Activated naive CD4-positive, alpha-beta T cell treated with Interleukin-2 at 50 U/mL for 16 hours (primary cell): ENCODE measurements around the gene ATG9A.

Source experiments
- DNase-seq: peaks from one replicate; pipeline ENCODE4 v3.0.0-alpha.2; 2020

The ATG9A gene

DNA sequence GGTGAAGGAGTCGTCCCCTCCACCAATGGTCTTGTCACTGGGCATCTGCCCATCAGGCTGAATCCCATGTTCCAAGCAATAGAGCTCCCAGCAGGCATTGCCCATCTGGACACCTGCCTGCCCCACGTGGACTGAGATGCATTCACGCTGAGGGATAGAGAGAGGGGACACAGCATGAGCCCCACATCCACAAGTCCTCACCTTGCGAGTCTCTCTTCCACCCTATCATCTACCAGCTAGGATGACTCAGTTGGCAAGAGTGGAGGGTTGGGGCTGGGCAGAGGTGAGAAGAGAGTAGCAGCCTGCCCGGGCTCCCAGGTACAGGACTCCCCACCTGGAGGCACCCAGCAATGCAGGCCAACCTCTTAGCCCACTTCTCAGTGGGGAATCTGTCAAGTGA is 22.6 kb upstream of the ATG9A start:
- peak; percentile 36 for DNase-seq

DNA sequence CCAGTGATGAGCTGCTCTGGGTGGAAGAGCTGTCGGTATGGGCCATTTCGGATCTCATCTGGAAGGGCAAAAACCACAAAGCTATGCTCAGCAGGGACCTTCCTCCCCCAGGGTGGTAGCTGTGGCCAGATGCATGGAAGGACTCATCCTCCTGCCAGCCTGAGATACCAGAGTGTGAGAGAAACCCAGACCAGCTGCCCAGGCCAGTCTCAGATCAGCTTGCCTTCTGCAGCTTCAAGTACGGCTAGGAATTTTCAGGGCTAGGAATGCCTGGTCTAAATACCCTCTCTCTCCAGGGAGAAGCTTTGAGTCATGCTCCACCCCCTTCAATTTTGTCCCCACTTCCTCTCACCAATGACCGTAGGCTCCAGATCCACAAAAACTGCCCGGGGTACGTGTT is 22.2 kb upstream of the ATG9A start:
- DNase-seq = no peak

DNA sequence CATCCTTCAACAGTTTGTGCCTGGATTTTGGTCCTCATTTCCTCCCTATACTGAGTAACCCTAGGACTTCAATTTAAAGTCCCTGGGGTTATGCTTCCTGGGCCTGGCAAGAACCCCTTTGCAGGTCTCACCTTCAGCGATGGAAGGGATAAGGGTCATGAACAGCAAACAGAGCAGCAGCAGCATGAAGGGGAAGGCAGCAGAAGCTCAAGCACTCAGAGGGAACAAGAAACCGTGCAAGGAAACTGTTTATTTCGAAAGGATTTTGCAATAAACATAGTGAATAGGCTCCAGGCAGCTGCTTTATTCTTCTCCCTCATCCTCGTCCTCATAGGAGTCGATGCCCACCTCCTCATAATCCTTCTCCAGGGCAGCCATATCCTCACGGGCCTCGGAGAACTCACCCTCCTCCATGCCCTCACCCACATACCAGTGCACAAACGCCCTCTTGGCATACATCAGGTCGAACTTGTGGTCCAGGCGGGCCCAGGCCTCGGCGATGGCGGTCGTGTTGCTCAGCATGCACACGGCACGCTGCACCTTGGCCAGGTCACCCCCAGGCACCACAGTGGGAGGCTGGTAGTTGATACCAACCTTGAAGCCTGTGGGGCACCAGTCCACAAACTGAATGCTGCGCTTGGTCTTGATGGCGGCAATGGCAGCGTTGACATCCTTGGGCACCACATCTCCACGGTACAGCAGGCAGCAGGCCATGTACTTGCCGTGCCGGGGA is 20.8 kb upstream of the ATG9A start:
- no peak for DNase-seq

DNA sequence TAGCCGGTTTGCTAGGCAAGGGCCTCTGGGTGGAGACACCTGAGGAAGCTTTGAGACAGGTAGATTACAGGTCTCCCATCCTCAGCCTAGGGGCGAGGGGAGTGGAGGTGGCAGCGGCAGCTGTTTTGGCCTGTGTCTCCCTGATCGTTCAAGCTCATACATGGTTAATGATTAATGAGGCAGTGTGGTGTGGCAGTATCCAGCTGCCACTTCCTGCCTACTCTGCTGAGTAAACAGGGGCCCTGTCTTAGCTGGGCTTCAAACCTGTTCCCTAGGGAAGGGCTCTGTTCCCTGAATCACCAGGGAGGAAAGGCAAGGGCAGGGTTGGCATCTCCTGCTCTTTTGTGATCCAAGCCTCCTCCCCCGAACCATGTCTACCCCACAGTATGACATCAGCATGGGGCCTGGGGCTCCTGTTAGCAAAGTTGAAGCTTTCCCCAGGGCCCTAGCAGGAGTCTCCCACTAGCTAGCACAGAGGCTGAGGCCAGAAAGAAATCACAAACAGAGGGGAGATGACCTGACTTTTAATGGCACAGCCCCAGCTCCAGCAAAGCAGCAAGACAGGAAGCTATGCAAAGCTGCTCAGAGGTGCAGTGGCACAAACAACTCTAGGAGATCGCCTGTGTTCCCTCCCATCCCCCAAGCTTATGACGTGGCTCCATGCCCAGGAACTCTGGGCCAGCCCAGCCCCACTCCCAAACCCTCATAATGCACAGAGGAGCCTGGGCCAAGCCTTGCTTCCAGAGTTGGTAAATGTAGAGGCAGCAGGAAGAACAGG is 20.0 kb upstream of the ATG9A start:
- DNase-seq = peak; percentile 26

DNA sequence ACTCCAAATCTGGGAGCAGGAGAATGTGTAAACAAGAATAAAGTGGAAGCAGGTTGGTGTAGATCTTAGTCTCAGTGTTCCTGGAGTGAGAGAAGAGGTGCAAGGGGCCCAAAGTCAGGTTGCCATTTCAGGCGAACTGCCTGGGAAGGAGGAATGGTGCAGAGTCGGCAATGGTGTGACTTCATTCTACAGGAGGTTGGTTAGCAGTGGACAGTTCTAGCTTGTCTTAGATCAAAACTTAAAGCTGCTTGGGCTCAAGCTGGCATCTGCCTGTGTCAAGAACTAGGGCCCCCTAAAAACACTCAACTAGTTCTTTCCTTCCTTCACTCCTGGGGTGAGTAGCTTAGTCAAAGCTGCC is 19.4 kb upstream of the ATG9A start:
- no peak for DNase-seq

DNA sequence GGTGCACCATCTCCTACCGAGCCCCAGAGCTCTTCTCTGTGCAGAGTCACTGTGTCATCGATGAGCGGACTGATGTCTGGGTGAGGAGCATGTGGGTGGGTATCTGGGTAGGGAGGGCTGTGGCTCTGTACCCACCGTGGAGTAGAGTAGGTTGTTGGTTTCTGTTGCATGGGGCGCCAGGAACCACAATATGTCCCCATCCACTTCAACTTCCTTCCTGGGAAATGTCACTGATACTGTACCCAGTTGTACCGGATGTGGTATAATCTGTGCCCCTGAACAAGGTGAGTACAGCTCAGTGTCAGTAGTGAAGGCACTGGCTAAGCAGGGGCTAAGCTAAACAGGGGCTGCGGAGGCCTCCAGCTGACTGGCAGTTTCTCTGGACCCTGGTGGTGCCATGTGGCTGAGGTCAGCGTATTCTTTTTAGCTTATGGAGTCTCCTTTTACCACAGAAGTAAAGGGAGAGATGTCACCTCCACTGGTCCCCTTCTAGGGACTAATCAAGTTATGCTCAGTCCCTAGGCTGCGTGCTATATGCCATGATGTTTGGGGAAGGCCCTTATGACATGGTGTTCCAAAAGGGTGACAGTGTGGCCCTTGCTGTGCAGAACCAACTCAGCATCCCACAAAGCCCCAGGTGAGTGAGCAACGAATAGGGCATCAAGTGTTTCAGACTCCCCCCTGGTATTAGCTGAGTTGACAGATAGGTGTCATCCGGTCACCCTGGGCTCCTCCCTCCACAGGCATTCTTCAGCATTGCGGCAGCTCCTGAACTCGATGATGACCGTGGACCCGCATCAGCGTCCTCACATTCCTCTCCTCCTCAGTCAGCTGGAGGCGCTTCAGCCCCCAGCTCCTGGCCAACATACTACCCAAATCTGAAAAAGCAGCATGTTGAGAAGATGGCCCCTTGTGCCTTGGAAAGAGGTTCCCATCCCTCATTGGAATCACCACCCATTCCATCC is 18.5 kb upstream of the ATG9A start:
- DNase-seq = peak; percentile 74

DNA sequence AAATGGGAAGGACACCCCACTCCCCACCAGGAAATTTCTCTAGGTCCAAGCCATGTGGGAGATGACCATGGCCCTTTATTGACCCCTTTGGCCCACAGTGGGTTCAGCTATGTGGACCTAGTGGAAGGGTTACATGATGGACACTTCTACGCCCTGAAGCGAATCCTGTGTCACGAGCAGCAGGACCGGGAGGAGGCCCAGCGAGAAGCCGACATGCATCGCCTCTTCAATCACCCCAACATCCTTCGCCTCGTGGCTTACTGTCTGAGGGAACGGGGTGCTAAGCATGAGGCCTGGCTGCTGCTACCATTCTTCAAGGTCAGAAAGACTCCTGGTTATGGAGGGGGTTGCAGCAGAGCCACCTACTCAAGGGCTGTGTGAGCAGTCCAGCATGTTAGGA is 17.1 kb upstream of the ATG9A start:
- DNase-seq = no peak

DNA sequence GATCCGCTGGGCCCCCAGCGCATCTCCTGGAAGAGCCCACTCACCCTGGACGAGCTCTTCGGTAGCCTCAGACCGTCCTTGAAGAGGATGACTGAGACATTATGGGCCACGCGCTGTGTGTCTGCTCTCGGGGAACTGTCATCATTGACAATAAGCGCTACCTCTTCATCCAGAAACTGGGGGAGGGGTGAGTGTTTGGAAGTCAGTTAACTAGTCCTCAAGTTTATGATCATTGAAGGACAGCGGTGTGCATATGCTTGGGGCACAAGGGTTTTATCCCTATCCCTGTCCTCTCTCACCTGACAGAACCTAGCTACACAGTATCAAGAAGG is 16.4 kb upstream of the ATG9A start:
- no peak for DNase-seq

DNA sequence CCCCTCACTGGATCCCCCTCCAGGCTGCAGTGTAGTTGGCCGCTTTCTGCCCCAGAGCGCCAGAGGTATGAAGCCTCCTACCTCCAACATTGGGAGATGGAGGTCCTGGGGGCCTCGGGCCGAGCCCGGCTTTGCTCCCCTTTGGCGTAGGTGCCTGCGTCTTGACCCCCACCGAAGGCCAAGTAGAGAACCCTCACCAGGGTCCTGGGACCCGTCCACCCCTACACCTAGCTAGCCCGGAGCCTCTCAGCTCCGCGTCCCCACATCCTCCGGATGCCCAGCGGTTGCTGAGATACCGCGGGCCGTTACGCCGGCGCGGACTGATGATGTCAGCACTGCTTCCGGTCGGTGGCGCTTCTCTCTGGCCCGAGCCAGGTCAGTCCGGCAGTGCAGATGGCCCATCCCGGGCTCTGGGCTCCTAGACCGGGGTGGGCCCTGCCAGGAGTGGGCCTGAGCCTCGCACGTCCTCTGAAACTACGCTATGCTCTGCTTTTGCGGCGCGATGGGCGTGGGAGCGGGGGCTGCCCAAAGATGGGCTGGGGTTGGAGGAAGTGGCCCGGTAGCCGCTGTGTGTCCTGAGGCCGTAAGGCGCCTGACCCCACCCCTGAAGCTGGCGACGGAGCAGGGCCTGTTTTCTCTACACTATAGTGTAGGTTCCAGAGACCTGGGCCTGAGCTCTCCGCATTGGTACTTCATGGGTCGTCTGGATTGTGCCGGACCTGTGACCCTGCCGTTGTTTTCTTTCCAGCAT is 15.9 kb upstream of the ATG9A start, which contains the start of the genes GLB1L and STK16:
GLB1L (minus strand) TSS at position 297 of the 751 bp plus-strand sequence. CDS start 1,871 bp downstream, outside the sequence.
STK16 (plus strand) TSS at position 332 of the 751 bp plus-strand sequence. CDS start 521 bp downstream, outside the sequence.
- DNase-seq = peak; percentile 90

DNA sequence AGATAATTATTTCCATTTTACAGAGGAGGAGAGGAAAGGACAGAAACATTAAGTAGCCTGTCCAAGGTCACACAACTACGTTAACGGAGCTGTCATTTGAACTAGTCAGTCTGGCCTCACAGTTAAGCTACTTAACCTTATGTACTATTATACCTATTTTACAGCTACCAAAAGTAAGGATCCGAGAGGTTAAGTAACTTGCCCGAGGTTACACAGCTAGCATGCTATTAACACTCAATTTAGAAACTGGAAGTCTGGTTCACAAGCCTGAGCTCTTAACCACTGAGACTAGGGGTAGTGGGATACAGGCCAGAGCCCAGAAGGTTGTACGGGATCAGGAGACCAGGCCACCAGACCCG is 15.3 kb upstream of the ATG9A start:
- DNase-seq = no peak

DNA sequence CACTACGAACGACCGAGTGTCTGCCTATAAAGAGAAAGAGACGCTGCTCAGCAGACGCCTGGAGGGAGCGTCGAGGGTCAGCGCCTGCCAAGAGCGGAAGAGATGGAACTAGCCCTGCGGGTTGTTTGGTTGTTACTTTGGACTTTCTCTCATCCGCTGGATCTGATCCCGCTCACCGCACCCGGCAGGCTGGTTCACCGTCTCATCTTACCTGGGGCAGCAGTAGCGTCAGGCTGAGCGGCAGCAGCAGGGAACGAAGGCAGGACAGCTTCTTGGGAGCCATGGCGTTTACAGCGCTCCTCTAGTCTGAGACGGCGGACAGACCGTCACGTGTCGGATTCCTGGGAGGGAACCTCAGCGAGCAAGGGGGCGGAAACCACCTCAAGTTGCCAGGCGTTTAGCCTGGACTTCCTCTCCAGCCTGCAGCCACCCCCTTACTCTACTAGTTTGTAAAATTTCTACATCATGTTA is 13.9 kb upstream of the ATG9A start:
- no peak for DNase-seq

DNA sequence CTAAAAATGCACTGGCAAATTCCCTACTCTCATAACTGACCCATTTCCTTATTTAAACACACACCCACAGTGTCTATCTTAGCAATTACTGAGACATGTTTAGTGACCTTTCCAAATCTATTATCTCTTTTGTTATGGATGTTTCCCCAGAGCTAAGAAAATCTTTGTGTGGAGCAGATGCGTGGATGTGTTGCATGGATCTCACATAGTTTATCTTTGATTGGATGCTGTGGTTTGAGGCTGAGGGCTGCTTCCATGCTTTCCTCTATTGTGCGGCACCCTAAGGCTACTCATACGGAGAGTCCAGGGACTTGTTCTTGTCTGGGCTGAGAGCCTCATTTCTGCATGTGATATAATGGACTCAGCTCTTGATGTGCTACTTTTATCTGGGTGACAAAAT is 4.9 kb upstream of the ATG9A start:
- no peak for DNase-seq

DNA sequence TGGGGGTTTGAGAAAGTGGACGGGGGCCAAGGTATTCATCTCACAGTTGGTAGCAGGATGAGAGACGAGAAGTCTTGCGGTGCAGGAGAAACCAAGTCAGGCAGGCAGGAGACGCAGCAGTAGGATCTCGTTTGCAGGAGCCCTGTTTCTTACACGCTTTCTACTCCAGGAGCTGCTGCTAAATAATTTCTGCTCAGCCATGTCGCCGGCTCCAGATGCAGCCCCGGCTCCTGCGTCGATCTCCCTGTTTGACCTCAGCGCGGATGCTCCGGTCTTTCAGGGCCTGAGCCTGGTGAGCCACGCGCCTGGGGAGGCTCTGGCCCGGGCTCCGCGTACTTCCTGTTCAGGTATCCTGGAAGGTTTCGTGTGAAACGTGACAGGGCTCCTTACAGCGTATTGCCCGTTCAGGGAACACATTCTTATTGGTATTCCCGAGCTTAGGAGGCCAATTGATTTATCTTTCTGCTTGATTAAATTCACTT is 664 bp upstream of the ATG9A start:
- peak; percentile 59 for DNase-seq

DNA sequence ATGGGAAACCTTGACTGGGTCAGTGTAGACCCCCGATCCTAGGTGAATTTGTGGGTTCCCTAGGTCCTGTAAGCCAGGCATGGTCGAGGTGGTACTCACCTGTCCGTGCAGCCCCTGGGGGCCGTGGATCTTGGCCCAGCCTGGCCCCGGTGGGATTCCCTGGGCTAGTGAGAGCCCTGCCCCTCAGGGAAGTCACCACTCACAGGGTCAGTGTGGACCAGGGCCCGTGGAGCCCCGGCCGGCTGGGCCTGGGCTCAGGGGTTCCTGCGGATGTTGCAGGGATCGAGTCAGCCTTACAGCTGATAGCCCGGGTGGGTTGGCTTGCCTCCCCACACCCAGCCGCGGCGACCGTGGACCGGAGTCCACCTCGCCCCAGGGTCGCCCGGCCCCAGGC is 528 bp downstream of the ATG9A start:
- no peak for DNase-seq

DNA sequence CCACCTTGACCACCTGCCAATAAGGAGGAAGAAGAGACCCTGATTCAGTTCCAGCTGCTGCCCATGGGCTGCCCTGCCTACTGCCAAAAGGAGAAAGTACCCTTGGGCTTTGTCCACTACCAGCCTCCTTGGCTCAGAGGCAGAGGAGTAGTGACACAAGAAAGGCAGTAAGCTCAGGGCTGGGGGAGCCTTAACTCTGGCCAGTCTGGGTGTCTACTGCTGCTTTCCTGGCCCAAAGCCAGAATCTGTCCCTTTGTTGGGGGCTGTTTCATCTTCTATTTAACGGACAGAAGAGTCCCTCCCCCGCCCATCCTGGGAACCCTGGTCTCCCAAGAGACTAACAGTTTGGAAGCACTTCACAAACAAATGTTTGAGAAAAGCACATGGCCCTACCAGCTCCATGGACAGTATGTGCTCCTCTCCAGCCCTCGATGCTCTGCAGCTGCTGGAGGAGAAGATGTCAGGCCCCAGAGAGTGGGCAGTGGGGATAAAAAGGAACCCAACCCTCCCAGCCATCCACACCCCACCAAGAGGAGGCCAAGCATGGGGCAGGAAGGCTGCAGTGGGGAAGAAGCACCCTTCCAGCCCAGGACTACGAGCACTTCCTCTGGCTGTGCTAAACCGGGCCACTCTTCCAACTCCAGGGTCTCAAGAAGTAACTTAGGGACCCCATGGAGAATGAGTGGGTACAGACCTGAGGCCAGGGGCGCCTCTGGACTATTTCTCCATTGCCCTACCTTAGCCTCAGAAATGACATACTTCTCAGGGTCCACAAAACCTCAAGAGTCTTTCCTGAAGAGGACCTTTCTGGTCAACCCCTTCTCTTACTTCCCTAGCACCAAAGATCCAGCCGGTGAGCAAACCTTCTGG is 1.2 kb downstream of the ATG9A start:
- DNase-seq = no peak

DNA sequence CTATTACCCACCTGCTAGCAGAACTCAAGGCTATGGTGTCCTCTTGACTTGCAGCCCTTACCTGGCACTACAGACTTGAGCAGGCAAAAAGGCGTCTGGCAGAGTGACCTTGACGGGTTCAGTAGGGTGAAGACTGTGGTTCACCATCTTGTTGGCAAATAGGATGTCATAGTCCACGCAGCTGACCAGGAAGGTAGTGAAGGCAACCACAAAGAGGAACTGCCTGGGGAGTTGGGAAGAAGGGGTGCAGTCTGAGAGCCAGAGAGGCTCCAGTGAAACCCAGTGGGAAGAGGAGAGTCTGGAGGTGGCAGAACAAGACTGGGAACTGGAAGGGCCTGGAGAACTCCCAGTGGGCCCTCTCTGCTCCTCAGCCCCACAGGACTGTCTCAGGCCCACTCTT is 4.1 kb downstream of the ATG9A start:
- no peak for DNase-seq

DNA sequence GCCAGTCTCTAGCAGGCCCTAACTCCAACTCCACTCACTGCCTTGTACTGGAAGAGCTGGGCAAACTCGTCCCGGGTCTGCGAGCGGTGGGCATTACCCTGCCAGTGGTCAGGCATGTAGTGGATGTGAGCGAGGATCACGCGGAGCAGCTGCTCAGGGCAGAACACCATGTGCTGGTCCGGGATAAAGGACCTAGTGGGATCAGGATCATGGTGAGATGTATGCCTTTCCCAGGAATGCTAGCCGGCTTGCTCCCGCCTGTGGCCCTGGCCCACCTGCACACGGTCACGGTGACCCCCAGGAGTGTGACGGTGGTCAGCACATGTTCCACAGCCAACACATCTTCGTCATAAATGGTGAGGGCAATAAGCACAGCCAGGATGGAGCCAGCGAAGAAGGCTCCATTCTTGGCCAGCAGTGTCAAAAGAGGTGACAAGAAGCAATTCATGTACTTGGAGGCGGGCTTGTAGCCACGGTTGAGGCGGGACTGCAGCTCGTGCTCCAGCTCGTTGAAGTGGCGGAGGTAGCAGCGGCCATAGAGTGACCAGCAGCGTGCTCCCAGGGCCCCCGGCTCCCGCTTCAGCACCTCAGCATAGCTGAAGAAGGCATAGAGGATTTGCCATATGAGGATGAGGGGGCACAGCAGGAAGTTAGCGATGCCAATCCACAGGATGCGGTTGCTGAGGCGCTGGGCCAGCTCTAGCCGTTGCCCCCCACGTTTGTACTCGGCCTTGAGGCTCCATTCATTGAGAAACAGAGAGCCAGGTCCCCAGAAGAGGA is 5.4 kb downstream of the ATG9A start:
- DNase-seq = no peak

DNA sequence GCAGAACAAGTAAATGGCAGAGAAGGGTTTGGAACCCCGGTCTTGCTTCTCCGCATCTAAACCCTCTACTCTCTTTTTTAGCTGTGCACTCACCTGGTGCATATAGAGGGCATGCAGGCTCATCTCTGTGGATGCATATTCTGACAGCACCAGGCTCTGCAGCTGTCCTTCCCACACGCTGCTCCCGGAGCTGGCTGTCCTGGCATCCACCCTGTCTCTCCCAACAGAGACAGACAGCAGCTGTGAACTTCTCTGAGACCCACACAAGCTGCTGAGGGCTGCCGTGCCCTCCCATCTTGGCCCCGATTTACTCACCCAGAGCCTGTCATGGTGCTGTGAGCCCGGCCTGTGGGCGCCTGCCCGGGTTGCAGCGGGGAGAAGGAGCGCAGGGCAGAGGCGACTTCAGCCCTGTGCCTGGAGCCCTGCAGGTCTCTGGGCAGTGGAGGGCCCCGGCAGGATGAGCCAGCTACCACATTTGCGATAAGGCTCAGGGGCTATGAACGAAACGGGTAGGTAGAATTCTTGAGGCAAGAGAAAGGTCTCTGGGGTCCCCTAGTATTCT is 7.4 kb downstream of the ATG9A start:
- no peak for DNase-seq

DNA sequence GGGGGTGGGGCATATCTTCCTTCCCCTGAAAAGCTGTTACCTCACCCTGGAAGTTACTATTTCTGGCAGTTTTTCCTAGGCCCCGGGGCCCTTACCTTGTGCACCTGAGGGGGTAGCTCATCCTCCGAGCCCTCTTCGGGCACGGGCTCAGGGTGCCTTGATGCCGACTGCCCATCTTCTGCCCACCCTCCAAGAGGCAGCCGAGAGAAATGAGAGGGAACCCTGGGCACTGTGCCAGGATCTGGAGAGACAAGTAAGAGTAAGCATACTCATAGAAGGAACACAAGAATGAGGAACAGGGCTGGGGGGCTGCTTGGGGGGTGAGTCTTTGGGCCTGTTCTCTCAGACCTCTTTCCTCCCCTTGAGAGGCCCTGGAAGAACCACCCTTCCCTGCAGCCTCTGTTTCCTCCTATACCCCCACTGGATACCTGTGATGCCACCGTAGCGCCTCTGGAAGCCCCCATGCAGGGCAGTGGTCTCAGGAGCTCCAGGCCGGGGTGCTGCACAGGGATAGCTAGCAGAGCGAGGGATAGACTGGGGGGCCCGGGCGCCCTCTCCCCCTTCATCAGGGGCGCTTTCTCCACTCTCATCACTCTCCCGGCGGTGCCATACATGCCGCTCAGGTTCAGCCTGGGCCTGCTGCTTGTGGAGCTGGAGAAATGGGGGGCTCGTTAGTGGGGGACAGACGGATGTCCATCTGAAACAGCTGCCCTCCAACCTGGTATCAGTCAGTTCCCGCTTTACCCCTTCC is 8.6 kb downstream of the ATG9A start:
- no peak for DNase-seq
